Spleen (tissue), 11 donors: ENCODE results near the gene FREY1. TPM values are rescaled to one million over a fixed set of nuclear protein-coding genes. Genes with fewer than 3 reads are reported as not detected.
"Not testable (repeated sequence)": the region's sequence is repeated elsewhere in the genome, so short reads cannot be mapped to it uniquely, and the experiment has no call there.

ENCODE experiments used
- DNase-seq: peaks from one replicate; pipeline ENCODE4 v3.0.0-alpha.2; 2020
- H3K27ac ChIP-seq, 8 donors: fragments of 200-600 bp; sonication (generic) in 7 of 8; 1 replicate in 4 of 8; 2 replicates in 4 of 8; pipeline versions ENCODE4 v1.5.0 to v1.8.0; 2016 to 2021; ENCODE audit warnings: inconsistent platforms in 4 of 8, mild to moderate bottlenecking in 4 of 8, moderate library complexity in 1 of 8
- H3K27me3 ChIP-seq, 7 donors: fragments of 200-600 bp; sonication (generic) in 6 of 7; replicated peaks in 1 of 7; 1 replicate in 4 of 7; 2 replicates in 3 of 7; pipeline versions ENCODE4 v1.5.0 to v1.8.0; 2016 to 2021; ENCODE audit warnings: inconsistent platforms in 3 of 7, mild to moderate bottlenecking in 1 of 7
- H3K36me3 ChIP-seq, 6 donors: fragments of 200-600 bp; sonication (generic) in 5 of 6; 1 replicate in 4 of 6; 2 replicates in 2 of 6; pipeline versions ENCODE4 v1.5.0 to v1.8.0; 2016 to 2021; ENCODE audit warnings: inconsistent platforms in 2 of 6
- H3K4me1 ChIP-seq, 6 donors: fragments of 200-600 bp; sonication (generic) in 5 of 6; 1 replicate in 3 of 6; 2 replicates in 3 of 6; pipeline versions ENCODE4 v1.5.0 to v1.8.0; 2016 to 2021; ENCODE audit warnings: inconsistent platforms in 3 of 6
- H3K4me3 ChIP-seq, 8 donors: fragments of 200-600 bp; sonication (generic) in 7 of 8; 1 replicate in 4 of 8; 2 replicates in 4 of 8; pipeline versions ENCODE4 v1.5.0 to v1.8.0; 2016 to 2021; ENCODE audit warnings: inconsistent platforms in 4 of 8, mild to moderate bottlenecking in 4 of 8, moderate library complexity in 2 of 8
- H3K9me3 ChIP-seq, 8 donors: fragments of 200-600 bp; sonication (generic) in 7 of 8; 1 replicate in 4 of 8; 2 replicates in 4 of 8; pipeline versions ENCODE4 v1.5.0 to v1.8.0; 2016 to 2021; ENCODE audit warnings: inconsistent platforms in 4 of 8
- POLR2A ChIP-seq, 3 donors: fragments of 450-650 bp; IDR thresholded peaks; one replicate each; pipeline ENCODE4 v1.5.1; 2017; ENCODE audit warnings: antibody characterized with exemption in 3 of 3, mild to moderate bottlenecking in 1 of 3
- POLR2AphosphoS5 ChIP-seq, 3 donors: sonication (generic); formaldehyde crosslinking; IDR thresholded peaks; one replicate each; pipeline ENCODE4 v1.5.1; 2017; ENCODE audit warnings: antibody characterized with exemption in 3 of 3
- WGBS, 5 donors: extraction: QIAGEN DNeasy Blood & Tissue Kit in 3 of 5; methylation state at CpG; one replicate each; pipeline versions ENCODE4 v1.1.5 to v1.1.7; 2013 to 2018; 5-methylcytosine and 5-hydroxymethylcytosine counted together
- intact Hi-C: fragments of 100-400 bp; cut with DNase I; formaldehyde crosslinking; loops from one replicate; pipeline ENCODE4 v1.15.0; 2023; ENCODE audit warnings: low total_unique reads
- polyA plus RNA-seq, 3 donors: library from polyadenylated mRNA; stranded (reverse); fragments of 200-250 nt; gene quantifications; one replicate each; pipeline ENCODE4 v1.2.1, GENCODE V29; 2013
- total RNA-seq, 7 donors: library from RNA; depleted of rRNA in 3 of 7; stranded (reverse); fragments of >200 nt in 3 of 7; fragmentation: NEBNext Ultra II Directional in 4 of 7; extraction: Animal tissue kit (Norgen Biotek cat#: 25700) in 4 of 7; gene quantifications; one replicate each; pipeline versions ENCODE4 v1.1.0 to v1.2.1, GENCODE V29; 2016 to 2021
- TF ChIP-seq, protein P1 (sequence below), 11 experiments: fragments of 200-600 bp in 7 of 11; fragments of 450-650 bp in 4 of 11; sonication (generic) in 4 of 11; IDR thresholded peaks in 8 of 11; conservative IDR thresholded peaks in 3 of 11; 1 replicate in 7 of 11; 2 replicates in 4 of 11; pipeline versions ENCODE4 v1.4.0 to v1.8.0; 2016 to 2021; ENCODE audit warnings: antibody characterized with exemption in 11 of 11, inconsistent platforms in 4 of 11, mild to moderate bottlenecking in 1 of 11
- donor health status: healthy with polysubstance abuse.
- donor health status: DM: no; HTN: no; CAD: no; lungs with moderate emphysema.
- donor health status: DM: no; HTN: no; CAD: no.
- donor health status: Bipolar disorder and iron deficiency.
- donor health status: healthy.
- donor health status: DM: no; HTN: no; CAD: no.
- donor health status: DM: yes; HTN: yes; CAD: no.

Gene FREY1
- total and polyA plus RNA-seq, 10 donors: 0.13 to 2.0 (median 0.79) TPM; not detected in 2

DNA sequence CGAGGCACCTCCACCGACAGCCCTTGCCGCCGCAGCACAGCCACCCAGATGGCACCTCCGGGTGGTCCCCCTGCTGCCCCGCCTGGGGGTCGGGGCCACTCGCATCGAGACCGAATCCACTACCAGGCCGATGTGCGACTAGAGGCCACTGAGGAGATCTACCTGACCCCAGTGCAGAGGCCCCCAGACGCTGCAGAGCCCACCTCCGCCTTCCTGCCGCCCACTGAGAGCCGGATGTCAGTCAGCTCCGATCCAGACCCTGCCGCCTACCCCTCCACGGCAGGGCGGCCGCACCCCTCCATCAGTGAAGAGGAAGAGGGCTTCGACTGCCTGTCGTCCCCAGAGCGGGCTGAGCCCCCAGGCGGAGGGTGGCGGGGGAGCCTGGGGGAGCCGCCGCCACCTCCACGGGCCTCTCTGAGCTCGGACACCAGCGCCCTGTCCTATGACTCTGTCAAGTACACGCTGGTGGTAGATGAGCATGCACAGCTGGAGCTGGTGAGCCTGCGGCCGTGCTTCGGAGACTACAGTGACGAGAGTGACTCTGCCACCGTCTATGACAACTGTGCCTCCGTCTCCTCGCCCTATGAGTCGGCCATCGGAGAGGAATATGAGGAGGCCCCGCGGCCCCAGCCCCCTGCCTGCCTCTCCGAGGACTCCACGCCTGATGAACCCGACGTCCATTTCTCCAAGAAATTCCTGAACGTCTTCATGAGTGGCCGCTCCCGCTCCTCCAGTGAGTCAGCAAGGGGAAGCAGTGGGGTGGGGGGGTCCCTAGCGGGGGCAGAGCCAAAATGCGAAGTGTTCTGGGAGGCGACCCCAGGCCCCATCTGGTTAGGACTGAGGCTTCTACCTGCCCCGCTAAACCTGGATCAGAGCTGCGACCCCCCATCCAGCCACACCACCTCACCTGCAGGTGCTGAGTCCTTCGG lies 4.4 kb downstream of the FREY1 start:
- peaks cover 0 to 36% (median 13%) of the 10 kb centered on the region in 7 donors for H3K27me3 ChIP-seq
- 87 to 95% (median 93%) methylated on average over 32 to 56 of the region's 56 CpGs for WGBS, 5 donors
- no peak for DNase-seq

DNA sequence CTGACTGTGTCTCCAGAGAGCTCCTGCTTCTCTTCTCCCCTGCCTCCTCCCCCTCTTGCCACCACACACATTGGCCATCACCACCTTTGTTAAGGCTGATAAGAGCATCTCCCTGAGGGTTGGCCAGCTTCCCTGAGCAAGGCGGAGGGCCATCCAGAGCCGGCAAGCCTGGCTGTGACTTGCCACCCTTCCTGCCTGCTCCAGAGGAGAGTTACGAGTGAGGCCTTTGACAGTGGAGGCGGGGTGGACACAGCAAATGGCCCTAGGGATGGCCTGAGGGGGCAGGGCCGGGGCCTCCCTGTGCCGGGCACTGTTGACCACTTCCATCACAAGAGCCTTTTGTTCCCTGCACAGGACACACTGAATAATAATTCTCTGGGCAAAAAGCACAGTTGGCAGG lies 5.4 kb downstream of the FREY1 start:
- TF ChIP-seq POLR2AphosphoS5 (IDR thresholded peaks at IDR 0.05): no peak
- TF ChIP-seq, protein P1, sequence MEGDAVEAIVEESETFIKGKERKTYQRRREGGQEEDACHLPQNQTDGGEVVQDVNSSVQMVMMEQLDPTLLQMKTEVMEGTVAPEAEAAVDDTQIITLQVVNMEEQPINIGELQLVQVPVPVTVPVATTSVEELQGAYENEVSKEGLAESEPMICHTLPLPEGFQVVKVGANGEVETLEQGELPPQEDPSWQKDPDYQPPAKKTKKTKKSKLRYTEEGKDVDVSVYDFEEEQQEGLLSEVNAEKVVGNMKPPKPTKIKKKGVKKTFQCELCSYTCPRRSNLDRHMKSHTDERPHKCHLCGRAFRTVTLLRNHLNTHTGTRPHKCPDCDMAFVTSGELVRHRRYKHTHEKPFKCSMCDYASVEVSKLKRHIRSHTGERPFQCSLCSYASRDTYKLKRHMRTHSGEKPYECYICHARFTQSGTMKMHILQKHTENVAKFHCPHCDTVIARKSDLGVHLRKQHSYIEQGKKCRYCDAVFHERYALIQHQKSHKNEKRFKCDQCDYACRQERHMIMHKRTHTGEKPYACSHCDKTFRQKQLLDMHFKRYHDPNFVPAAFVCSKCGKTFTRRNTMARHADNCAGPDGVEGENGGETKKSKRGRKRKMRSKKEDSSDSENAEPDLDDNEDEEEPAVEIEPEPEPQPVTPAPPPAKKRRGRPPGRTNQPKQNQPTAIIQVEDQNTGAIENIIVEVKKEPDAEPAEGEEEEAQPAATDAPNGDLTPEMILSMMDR (IDR thresholded peaks at IDR 0.05 in 8 of 11, conservative IDR thresholded peaks at IDR 0.05 in 3 of 11): no peak
- TF ChIP-seq POLR2A (IDR thresholded peaks at IDR 0.05): no peak
- WGBS, 5 donors: 82 to 87% (median 85%) methylated on average over 5 to 6 of the region's 6 CpGs
- DNase-seq: no peak
- H3K27me3 ChIP-seq: peaks cover 0 to 47% (median 13%) of the 10 kb centered on the region in 7 donors
- H3K4me1 ChIP-seq: peaks cover 5 to 38% (median 23%) of the 10 kb centered on the region in 6 donors
- intact Hi-C loops: no loop called here
- H3K36me3 ChIP-seq: peaks cover 0 to 3% (median 0%) of the 10 kb centered on the region in 6 donors
- H3K4me3 ChIP-seq: no peak overlapping the region
- H3K9me3 ChIP-seq: no peaks in the 10 kb centered on the region
- H3K27ac ChIP-seq: no peak overlapping the region

More for the DNA sequence above, 4.4 kb downstream of the FREY1 start:
- Histone ChIP-seq H3K4me1 (peaks cover 5 to 49% (median 26%) of the 10 kb centered on the region in 6 donors), H3K4me3 (no peak overlapping the region), H3K36me3 (peaks cover 0 to 3% (median 0%) of the 10 kb centered on the region in 6 donors), H3K9me3 (no peaks in the 10 kb centered on the region), H3K27ac (no peak overlapping the region)
- TF ChIP-seq, protein P1 (IDR thresholded peaks at IDR 0.05 in 8 of 11, conservative IDR thresholded peaks at IDR 0.05 in 3 of 11): no peak
- peak in 1 of 3 donors; percentile 16 for TF ChIP-seq POLR2AphosphoS5 (IDR thresholded peaks at IDR 0.05)
- intact Hi-C loops: no loop called here

DNA sequence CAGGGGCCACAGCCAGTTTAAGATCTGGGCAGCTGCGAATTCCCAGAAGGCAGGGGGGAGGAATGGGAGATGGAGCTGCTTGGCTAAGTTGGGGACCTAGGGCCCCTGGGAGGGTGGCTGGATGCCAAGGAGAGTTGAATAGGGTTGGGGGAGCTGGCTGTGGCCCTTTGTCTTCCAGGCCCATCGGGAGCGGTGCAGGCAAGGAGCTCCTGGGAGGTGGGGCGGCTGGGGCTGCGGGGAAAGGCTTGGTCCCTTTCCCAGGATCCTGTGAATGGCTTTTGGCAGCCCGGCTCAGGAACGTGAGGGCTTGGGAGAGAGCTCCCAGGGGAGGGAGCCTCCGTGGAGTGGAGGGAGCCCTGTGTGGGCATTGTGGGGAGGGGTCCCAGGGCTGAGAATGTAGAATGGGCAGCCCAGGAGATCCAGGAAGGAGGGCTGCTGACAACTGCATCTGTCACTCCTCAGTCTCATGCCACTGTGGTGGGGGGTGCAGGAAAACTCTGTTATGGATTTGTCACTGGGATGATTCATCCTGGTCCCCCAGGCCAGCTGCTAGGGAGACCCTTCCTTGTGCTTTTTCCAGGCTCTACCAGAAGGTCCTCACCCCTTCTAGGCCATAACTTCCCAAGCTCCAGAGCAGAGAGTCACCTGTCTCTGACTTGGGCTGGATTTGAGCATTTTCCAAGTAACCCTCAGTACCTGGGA lies 6.0 kb downstream of the FREY1 start:
- Histone ChIP-seq H3K4me1 (peaks cover 5 to 32% (median 18%) of the 10 kb centered on the region in 6 donors), H3K36me3 (peaks cover 0 to 3% (median 0%) of the 10 kb centered on the region in 6 donors), H3K27me3 (peaks cover 0 to 52% (median 13%) of the 10 kb centered on the region in 7 donors), H3K27ac (no peak overlapping the region), H3K9me3 (no peaks in the 10 kb centered on the region), H3K4me3 (peak overlapping the region in 2 of 8 donors; percentile 54 to 78)
- WGBS, 5 donors: 43 to 63% (median 60%) methylated on average over 8 of the region's 8 CpGs
- no peak for DNase-seq
- TF ChIP-seq, protein P1 (IDR thresholded peaks at IDR 0.05 in 8 of 11, conservative IDR thresholded peaks at IDR 0.05 in 3 of 11): no peak
- TF ChIP-seq POLR2AphosphoS5 (IDR thresholded peaks at IDR 0.05) (no peak), POLR2A (IDR thresholded peaks at IDR 0.05) (no peak)
- intact Hi-C loops: no loop called here

DNA sequence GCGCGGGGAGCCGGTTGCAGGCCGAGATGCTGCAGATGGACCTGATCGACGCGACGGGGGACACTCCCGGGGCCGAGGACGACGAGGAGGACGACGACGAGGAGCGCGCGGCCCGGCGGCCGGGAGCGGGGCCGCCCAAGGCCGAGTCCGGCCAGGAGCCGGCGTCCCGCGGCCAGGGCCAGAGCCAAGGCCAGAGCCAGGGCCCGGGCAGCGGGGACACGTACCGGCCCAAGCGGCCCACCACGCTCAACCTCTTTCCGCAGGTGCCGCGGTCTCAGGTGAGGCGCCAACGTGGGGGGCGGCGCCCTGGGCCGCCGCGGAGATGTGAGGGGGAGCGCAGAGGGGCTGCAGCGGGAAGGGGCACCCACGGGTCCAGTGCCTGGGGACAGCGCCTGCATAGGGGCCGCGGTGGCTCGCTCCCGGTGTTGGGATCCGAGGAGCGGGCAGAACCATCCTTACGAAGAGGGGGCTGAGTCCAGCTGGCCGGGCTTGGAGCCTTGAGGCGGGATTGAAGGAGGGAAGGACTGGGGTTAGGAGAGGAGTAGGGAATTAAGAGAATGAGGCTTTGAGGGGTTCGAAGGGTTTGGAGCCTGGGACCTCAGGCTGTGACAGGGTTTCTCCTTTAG lies 6.8 kb downstream of the FREY1 start:
- H3K9me3 ChIP-seq, DNase-seq, H3K36me3 ChIP-seq, intact Hi-C loops: not testable (repeated sequence)
- H3K4me3 ChIP-seq: peak overlapping the region; percentile 16 to 78 (median 53)
- H3K27ac ChIP-seq: peak overlapping the region in 2 of 8 donors; percentile 61 to 62
- WGBS, 5 donors: 8 to 16% (median 10%) methylated on average over 24 to 40 of the region's 59 CpGs
- H3K4me1 ChIP-seq: peaks cover 5 to 25% (median 16%) of the 10 kb centered on the region in 6 donors
- peaks cover 0 to 60% (median 13%) of the 10 kb centered on the region in 7 donors for H3K27me3 ChIP-seq
